ENCODE data around the gene ZNF69.
"Not testable (repeated sequence)": the region's sequence is repeated elsewhere in the genome, so short reads cannot be mapped to it uniquely, and the experiment has no call there.

Gene ZNF69

GRCh38 chr19:11902228-11902627, 14.6 kb downstream of the ZNF69 start:
- DNase-seq (ENCODE audit: low read depth): no peak

- no peak for DNase-seq (ENCODE audit: low read depth)
These were observed 18.3 kb downstream of the ZNF69 start for GRCh38 chr19:11905928-11906327.

- not testable (repeated sequence) for DNase-seq (ENCODE audit: low read depth)
These were observed 24.4 kb downstream of the ZNF69 start for GRCh38 chr19:11911937-11912336.

- not testable (repeated sequence) for DNase-seq (ENCODE audit: low read depth)
These were observed 27.0 kb downstream of the ZNF69 start for GRCh38 chr19:11914417-11915051.

GRCh38 chr19:11921852-11922495, 34.4 kb downstream of the ZNF69 start:
- no peak for DNase-seq (ENCODE audit: low read depth)

GRCh38 chr19:11924886-11925650, 37.5 kb downstream of the ZNF69 start, which contains the start of gene ZNF700:
ZNF700 (plus strand) TSS chr19:11925107; CDS start chr19:11925211, 104 bp downstream.
- peak; percentile 95 for DNase-seq (ENCODE audit: low read depth)

GRCh38 chr19:11925651-11926187, 38.1 kb downstream of the ZNF69 start:
- peak; percentile 11 for DNase-seq (ENCODE audit: low read depth)

- no peak for DNase-seq (ENCODE audit: low read depth)
These were observed 39.6 kb downstream of the ZNF69 start for GRCh38 chr19:11927227-11927626.

- DNase-seq (ENCODE audit: low read depth): peak; percentile 37
These were observed 43.5 kb downstream of the ZNF69 start for GRCh38 chr19:11931051-11931450.

GRCh38 chr19:11931513-11931912, 43.9 kb downstream of the ZNF69 start:
- DNase-seq (ENCODE audit: low read depth): no peak

GRCh38 chr19:11935829-11936228, 48.2 kb downstream of the ZNF69 start:
- not testable (repeated sequence) for DNase-seq (ENCODE audit: low read depth)

- DNase-seq (ENCODE audit: low read depth): not testable (repeated sequence)
These were observed 50.8 kb downstream of the ZNF69 start for GRCh38 chr19:11938383-11938782.

- DNase-seq (ENCODE audit: low read depth): not testable (repeated sequence)
These were observed 53.8 kb downstream of the ZNF69 start for GRCh38 chr19:11941361-11941887.

- no peak for DNase-seq (ENCODE audit: low read depth)
These were observed 54.6 kb downstream of the ZNF69 start for GRCh38 chr19:11942008-11942842.

GRCh38 chr19:11942843-11943108, 55.2 kb downstream of the ZNF69 start:
- peak; percentile 17 for DNase-seq (ENCODE audit: low read depth)

GRCh38 chr19:11944656-11945055, 57.1 kb downstream of the ZNF69 start:
- DNase-seq (ENCODE audit: low read depth): no peak

GRCh38 chr19:11948646-11949045, 61.1 kb downstream of the ZNF69 start:
- no peak for DNase-seq (ENCODE audit: low read depth)

GRCh38 chr19:11949201-11949600, 61.6 kb downstream of the ZNF69 start:
- DNase-seq (ENCODE audit: low read depth): no peak

- DNase-seq (ENCODE audit: low read depth): not testable (repeated sequence)
These were observed 62.1 kb downstream of the ZNF69 start for GRCh38 chr19:11949614-11950080.

GRCh38 chr19:11950312-11950711, 62.7 kb downstream of the ZNF69 start:
- DNase-seq (ENCODE audit: low read depth): no peak
